GM12865 (cell line): ENCODE data around the gene NDST1.

Source experiments
- DNase-seq: peaks from one replicate; pipeline ENCODE4 v3.0.0; 2010; ENCODE audit warnings: low read depth
- H3K4me3 ChIP-seq: 2 replicates; pipeline ENCODE4 v1.5.1; 2011; ENCODE audit warnings: mild to moderate bottlenecking, low read depth, low read length, control low read depth
- TF ChIP-seq, protein P1 (sequence below): IDR thresholded peaks from 2 replicates; pipeline ENCODE4 v1.5.1; 2011; ENCODE audit warnings: low read length, control low read depth, low read depth, inconsistent platforms; ENCODE audit not compliant: insufficient read depth; ENCODE audit errors: missing control alignments

Gene NDST1

DNA sequence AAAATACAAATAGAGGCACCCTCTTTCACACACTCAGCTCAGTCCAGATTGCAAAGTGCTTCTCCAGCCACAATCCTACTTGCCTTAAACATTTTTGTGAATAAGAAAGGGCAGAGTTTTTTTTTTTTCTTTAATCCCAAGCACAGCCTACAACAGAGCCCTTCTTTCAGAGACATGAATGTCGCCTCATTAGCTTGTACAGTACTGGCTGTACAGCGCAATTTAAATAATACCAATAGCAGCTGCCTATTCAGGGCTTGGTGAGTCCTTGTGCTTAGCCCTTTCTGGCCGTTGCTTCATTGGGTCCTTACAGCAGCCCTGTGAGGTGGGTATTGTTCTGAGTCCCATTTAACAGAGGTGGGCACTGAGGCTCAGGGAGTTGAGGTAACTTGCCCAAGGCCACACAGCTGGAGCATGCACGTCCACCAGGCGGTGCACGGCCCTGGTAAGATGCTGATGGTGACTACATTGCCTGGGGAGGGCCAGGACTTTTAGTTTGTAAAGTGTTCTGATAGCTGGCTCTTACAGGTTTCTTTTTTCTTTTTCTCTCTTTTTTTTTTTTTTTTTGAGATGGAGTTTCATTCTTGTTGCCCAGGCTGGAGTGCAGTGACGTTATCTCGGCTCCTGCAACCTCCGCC is 23.1 kb downstream of the NDST1 start:
- H3K4me3 ChIP-seq = no peak overlapping the region
- TF ChIP-seq, protein P1, sequence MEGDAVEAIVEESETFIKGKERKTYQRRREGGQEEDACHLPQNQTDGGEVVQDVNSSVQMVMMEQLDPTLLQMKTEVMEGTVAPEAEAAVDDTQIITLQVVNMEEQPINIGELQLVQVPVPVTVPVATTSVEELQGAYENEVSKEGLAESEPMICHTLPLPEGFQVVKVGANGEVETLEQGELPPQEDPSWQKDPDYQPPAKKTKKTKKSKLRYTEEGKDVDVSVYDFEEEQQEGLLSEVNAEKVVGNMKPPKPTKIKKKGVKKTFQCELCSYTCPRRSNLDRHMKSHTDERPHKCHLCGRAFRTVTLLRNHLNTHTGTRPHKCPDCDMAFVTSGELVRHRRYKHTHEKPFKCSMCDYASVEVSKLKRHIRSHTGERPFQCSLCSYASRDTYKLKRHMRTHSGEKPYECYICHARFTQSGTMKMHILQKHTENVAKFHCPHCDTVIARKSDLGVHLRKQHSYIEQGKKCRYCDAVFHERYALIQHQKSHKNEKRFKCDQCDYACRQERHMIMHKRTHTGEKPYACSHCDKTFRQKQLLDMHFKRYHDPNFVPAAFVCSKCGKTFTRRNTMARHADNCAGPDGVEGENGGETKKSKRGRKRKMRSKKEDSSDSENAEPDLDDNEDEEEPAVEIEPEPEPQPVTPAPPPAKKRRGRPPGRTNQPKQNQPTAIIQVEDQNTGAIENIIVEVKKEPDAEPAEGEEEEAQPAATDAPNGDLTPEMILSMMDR = no peak
- no peak for DNase-seq

DNA sequence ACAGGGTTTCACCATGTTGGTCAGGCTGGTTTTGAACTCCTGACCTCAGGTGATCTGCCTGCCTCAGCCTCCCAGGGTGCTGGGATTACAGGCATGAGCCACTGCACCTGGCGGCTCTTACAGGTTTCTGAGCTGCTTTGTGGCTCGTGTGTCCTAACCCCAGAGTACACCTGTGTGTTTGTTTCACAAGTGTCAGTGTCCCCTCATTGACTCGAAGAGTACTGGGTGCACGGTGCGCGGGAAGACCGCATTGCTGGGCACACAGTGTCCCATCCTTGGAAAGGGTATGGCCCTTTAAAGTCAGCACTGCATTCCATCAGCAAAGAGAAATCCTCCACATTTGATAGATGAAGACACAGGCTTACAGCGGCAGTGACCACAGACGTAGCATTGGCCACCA is 23.8 kb downstream of the NDST1 start:
- H3K4me3 ChIP-seq = no peak overlapping the region
- TF ChIP-seq, protein P1 = no peak
- no peak for DNase-seq

DNA sequence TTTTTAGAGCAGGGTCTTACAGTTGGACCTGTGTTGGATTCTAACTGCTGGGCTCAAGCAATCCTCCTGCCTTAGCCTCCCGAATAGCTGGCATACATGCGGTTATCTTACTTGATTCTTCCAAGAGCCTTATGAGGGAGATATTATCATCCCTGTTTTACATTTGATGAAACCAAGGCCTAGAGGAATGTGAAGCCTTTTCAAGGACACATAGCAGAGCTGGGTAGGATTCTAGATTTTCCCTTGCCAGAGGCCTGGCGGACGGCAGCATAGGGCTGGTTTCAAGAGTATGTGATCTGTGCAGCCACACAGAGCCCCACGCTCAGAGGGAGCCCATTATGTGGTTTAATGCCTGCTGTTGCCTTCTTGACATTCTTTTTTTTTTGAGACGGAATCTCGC is 24.2 kb downstream of the NDST1 start:
- no peak for DNase-seq
- TF ChIP-seq, protein P1 = no peak
- H3K4me3 ChIP-seq = no peak overlapping the region

DNA sequence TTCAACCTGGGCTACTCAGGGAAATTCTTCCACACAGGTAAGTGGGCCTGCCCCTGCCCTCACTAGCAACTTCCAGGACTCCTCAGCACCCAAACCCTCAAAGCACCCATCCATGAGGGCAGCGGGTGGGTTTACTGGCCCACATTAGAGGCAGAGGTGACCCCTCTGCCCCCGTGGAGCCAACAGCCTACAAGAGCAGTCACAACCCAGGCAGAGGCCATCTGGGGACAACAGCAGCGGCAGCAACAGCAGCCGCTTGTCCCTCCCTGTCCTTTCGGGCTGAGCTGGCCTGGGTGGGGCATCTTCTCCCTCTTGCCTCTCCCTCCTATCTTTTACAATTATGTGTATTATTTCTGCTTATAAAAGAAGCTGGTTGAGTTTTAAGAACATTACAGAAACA is 25.1 kb downstream of the NDST1 start:
- TF ChIP-seq, protein P1 = no peak
- no peak for DNase-seq
- H3K4me3 ChIP-seq = no peak overlapping the region

DNA sequence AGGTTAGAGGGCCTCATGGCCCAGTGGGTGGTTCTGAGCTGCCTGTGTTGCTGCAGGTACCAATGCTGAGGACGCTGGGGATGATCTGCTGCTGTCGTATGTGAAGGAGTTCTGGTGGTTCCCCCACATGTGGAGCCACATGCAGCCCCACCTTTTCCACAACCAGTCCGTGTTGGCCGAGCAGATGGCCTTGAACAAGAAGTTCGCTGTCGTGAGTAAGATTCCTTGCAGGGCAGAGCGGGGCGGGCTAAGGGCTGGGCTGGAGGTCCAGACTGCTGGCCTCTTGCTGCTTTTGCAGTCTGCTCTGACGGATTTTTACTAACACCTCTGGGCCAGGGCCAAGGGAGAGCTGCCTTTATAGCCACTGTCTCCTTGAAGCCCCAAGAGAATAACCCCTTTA is 26.9 kb downstream of the NDST1 start:
- TF ChIP-seq, protein P1 = no peak
- no peak for DNase-seq

DNA sequence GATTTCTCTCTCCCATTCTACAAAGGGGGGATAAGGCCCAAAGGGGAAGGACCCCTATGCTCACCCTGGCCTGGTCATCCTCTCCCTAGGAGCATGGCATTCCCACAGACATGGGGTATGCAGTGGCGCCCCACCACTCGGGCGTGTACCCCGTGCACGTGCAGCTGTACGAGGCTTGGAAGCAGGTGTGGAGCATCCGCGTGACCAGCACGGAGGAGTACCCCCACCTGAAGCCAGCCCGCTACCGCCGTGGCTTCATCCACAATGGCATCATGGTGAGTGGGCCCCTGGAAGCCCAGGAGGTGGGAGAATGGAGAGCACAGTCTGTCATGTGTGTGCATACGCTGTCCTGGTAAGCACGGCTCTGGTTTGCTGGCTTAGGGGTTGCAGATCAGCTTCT is 27.7 kb downstream of the NDST1 start:
- no peak overlapping the region for H3K4me3 ChIP-seq
- TF ChIP-seq, protein P1 = no peak
- DNase-seq = no peak

More for the DNA sequence above, 26.9 kb downstream of the NDST1 start:
- H3K4me3 ChIP-seq = no peak overlapping the region
